HEK293 (cell line): ENCODE results near the gene PPP1R11.

Experiments
- CTCF ChIA-PET: fragments of 350-600 bp; formaldehyde crosslinking; extraction: SDS; loops from one replicate; lab custom pipeline; 2021; ENCODE audit warnings: antibody characterized with exemption; lab: Yijun Ruan, JAX
- POLR2A ChIA-PET: fragments of 300-600 bp; formaldehyde crosslinking; extraction: SDS; loops from one replicate; lab custom pipeline; 2020; ENCODE audit warnings: antibody characterized with exemption, inconsistent platforms; lab: Yijun Ruan, JAX
- H3K27ac ChIP-seq: fragments of 200-500 bp; sonication (Bioruptor generic); 2 replicates; pipeline ENCODE4 v1.5.1; 2014; ENCODE audit warnings: low read depth, low read length, control low read depth, inconsistent platforms; ENCODE audit errors: extremely low read depth
- H3K36me3 ChIP-seq, 2 experiments: fragments of 200-500 bp in 1 of 2; sonication (Bioruptor generic) in 1 of 2; 1 replicate in 1 of 2; 2 replicates in 1 of 2; pipeline ENCODE4 v1.5.1; 2014 to 2017; ENCODE audit warnings: inconsistent platforms in 2 of 2, low read length in 2 of 2; ENCODE audit not compliant: control insufficient read depth in 2 of 2, insufficient read depth in 1 of 2
- H3K4me1 ChIP-seq: fragments of 200-500 bp; sonication (Bioruptor generic); 2 replicates; pipeline ENCODE4 v1.5.1; 2014; ENCODE audit warnings: mild to moderate bottlenecking, low read length, inconsistent platforms; ENCODE audit not compliant: control insufficient read depth, insufficient read depth
- H3K4me3 ChIP-seq: 2 replicates; pipeline ENCODE4 v1.5.1; 2011; ENCODE audit warnings: low read depth, mild to moderate bottlenecking, control low read depth, low read length, moderate library complexity
- H3K9me3 ChIP-seq: fragments of 200-500 bp; sonication (Bioruptor generic); 2 replicates; pipeline ENCODE4 v1.5.1; 2014; ENCODE audit warnings: low read depth, low read length, inconsistent platforms; ENCODE audit not compliant: control insufficient read depth, insufficient read depth
- MYNN ChIP-seq: fragments of 450-650 bp; formaldehyde crosslinking; IDR thresholded peaks from 2 replicates; pipeline ENCODE4 v1.5.1; 2016; ENCODE audit warnings: missing biosample characterization, missing genetic modification characterization, borderline replicate concordance
- PRDM1 ChIP-seq: fragments of 450-650 bp; formaldehyde crosslinking; IDR thresholded peaks from 2 replicates; pipeline ENCODE4; 2016; ENCODE audit warnings: missing biosample characterization, missing genetic modification characterization
- PRDM6 ChIP-seq: fragments of 450-650 bp; formaldehyde crosslinking; IDR thresholded peaks from 2 replicates; pipeline ENCODE4 v1.5.1; 2017; ENCODE audit warnings: missing biosample characterization, missing genetic modification characterization
- REPIN1 ChIP-seq: fragments of 450-650 bp; formaldehyde crosslinking; IDR thresholded peaks from 2 replicates; pipeline ENCODE4 v1.5.1; 2017; ENCODE audit warnings: missing biosample characterization, missing genetic modification characterization, low read depth
- SCRT2 ChIP-seq: fragments of 450-650 bp; formaldehyde crosslinking; IDR thresholded peaks from 2 replicates; pipeline ENCODE4 v1.5.1; 2016; ENCODE audit warnings: missing biosample characterization, missing genetic modification characterization
- WT1 ChIP-seq: fragments of 450-650 bp; formaldehyde crosslinking; IDR thresholded peaks from 2 replicates; pipeline ENCODE4 v1.5.1; 2016; ENCODE audit warnings: missing biosample characterization, missing genetic modification characterization
- ZBTB20 ChIP-seq: fragments of 450-650 bp; formaldehyde crosslinking; IDR thresholded peaks from 2 replicates; pipeline ENCODE4 v1.5.1; 2016; ENCODE audit warnings: missing biosample characterization, missing genetic modification characterization
- ZNF10 ChIP-seq: fragments of 450-650 bp; formaldehyde crosslinking; IDR thresholded peaks from 2 replicates; pipeline ENCODE4 v1.5.1; 2017; ENCODE audit warnings: missing biosample characterization, missing genetic modification characterization
- ZNF138 ChIP-seq: fragments of 450-650 bp; formaldehyde crosslinking; IDR thresholded peaks from 2 replicates; pipeline ENCODE4 v1.5.1; 2016; ENCODE audit warnings: missing biosample characterization, missing genetic modification characterization, borderline replicate concordance
- ZNF2 ChIP-seq: fragments of 450-650 bp; formaldehyde crosslinking; IDR thresholded peaks from 2 replicates; pipeline ENCODE4 v1.5.1; 2016; ENCODE audit warnings: missing biosample characterization, missing genetic modification characterization
- ZNF274 ChIP-seq, 2 experiments: fragments of 200-500 bp in 1 of 2; fragments of 450-650 bp in 1 of 2; sonication (Bioruptor generic) in 1 of 2; formaldehyde crosslinking in 1 of 2; IDR thresholded peaks; 2 replicates each; pipeline versions ENCODE4 v1.5.1 to v1.6.1; 2014 to 2016; ENCODE audit warnings: borderline replicate concordance in 1 of 2, inconsistent platforms in 1 of 2, low read length in 1 of 2, missing biosample characterization in 1 of 2, missing genetic modification characterization in 1 of 2
- ZNF311 ChIP-seq: fragments of 450-650 bp; formaldehyde crosslinking; IDR thresholded peaks from 2 replicates; pipeline ENCODE4 v1.5.1; 2017; ENCODE audit warnings: missing biosample characterization, missing genetic modification characterization, borderline replicate concordance
- ZNF324 ChIP-seq: fragments of 450-650 bp; formaldehyde crosslinking; IDR thresholded peaks from 2 replicates; pipeline ENCODE4 v1.5.1; 2016; ENCODE audit warnings: missing biosample characterization, missing genetic modification characterization
- ZNF341 ChIP-seq: fragments of 450-650 bp; formaldehyde crosslinking; IDR thresholded peaks from 2 replicates; pipeline ENCODE4; 2016; ENCODE audit warnings: low read depth, missing biosample characterization, missing genetic modification characterization
- ZNF362 ChIP-seq: fragments of 450-650 bp; formaldehyde crosslinking; IDR thresholded peaks from 2 replicates; pipeline ENCODE4 v1.5.1; 2016; ENCODE audit warnings: missing biosample characterization, missing genetic modification characterization
- ZNF48 ChIP-seq: fragments of 450-650 bp; formaldehyde crosslinking; IDR thresholded peaks from 2 replicates; pipeline ENCODE4 v1.5.1; 2016; ENCODE audit warnings: missing biosample characterization, missing genetic modification characterization
- ZNF548 ChIP-seq: fragments of 450-650 bp; formaldehyde crosslinking; IDR thresholded peaks from 2 replicates; pipeline ENCODE4 v1.5.1; 2016; ENCODE audit warnings: missing biosample characterization, missing genetic modification characterization
- ZNF639 ChIP-seq: fragments of 450-650 bp; formaldehyde crosslinking; IDR thresholded peaks from 2 replicates; pipeline ENCODE4 v1.5.1; 2016; ENCODE audit warnings: missing biosample characterization, missing genetic modification characterization
- ZNF76 ChIP-seq: fragments of 450-650 bp; formaldehyde crosslinking; IDR thresholded peaks from 2 replicates; pipeline ENCODE4; 2016; ENCODE audit warnings: low read depth, missing biosample characterization, missing genetic modification characterization, borderline replicate concordance
- ZNF785 ChIP-seq: fragments of 450-650 bp; formaldehyde crosslinking; IDR thresholded peaks from 2 replicates; pipeline ENCODE4 v1.5.1; 2016; ENCODE audit warnings: missing biosample characterization, missing genetic modification characterization

Gene PPP1R11

GRCh38 chr6:30044630-30045029 lies 22.4 kb upstream of the PPP1R11 start:
- ChIA-PET POLR2A (interaction anchor here (1.1 to 2.3 kb wide), 2 partner anchors 16 to 295 kb away, joined by 3 to 11 read pairs; partner anchors contain the start of gene POLR1H), CTCF (interaction anchor here (1.0 kb wide), 3 partner anchors 87 to 342 kb away, joined by 3 to 6 read pairs (median 4); no protein-coding TSS in a partner anchor)
- Histone ChIP-seq H3K36me3 (no peaks in the 10 kb centered on the region), H3K9me3 (no peaks in the 10 kb centered on the region), H3K4me3 (no peak overlapping the region), H3K27ac (no peak overlapping the region), H3K4me1 (peaks cover 7% of the 10 kb centered on the region)
- TF ChIP-seq PRDM6 (tag by site-specific recombination) (peak; percentile 71), ZNF362 (tag by site-specific recombination) (peak; percentile 75), ZNF548 (tag by site-specific recombination) (no peak), ZNF10 (tag by site-specific recombination) (0 out of 2 replicates have a peak, but pooled peaks have one; percentile 45), SCRT2 (tag by site-specific recombination) (peak; percentile 92), MYNN (tag by site-specific recombination) (no peak), REPIN1 (tag by site-specific recombination) (no peak)

GRCh38 chr6:30047220-30047619 lies 19.8 kb upstream of the PPP1R11 start:
- ChIA-PET CTCF (interaction anchor here (1.2 to 1.4 kb wide), 2 partner anchors 10 to 84 kb away, joined by 5 to 9 read pairs; no protein-coding TSS in a partner anchor), POLR2A (interaction anchor here (2.0 kb wide), 1 partner anchor 14 kb away, joined by 6 read pairs; the partner anchor contains the start of gene POLR1H)
- Histone ChIP-seq H3K27ac (no peak overlapping the region), H3K4me3 (no peak overlapping the region)
- TF ChIP-seq ZNF785 (no peak), ZNF341 (peak; percentile 71)
- TF ChIP-seq, all 188 proteins: peak for 1
- H3K4me1 ChIP-seq, result peaks cover 6% of the 10 kb centered on the region
- no peaks in the 10 kb centered on the region for H3K9me3 ChIP-seq
- no peaks in the 10 kb centered on the region for H3K36me3 ChIP-seq

GRCh38 chr6:30053682-30054081 lies 13.3 kb upstream of the PPP1R11 start:
- H3K4me3 ChIP-seq, result no peak overlapping the region
- ChIA-PET CTCF (no interaction called here), POLR2A (interaction anchor here (2.4 kb wide), 1 partner anchor 7 kb away, joined by 23 read pairs; the partner anchor contains the start of gene POLR1H)
- H3K27ac ChIP-seq, result no peak overlapping the region
- no peaks in the 10 kb centered on the region for H3K4me1 ChIP-seq
- TF ChIP-seq PRDM1 (tag by site-specific recombination) (0 out of 2 replicates have a peak, but pooled peaks have one; percentile 42), ZNF324 (tag by site-specific recombination) (no peak)
- H3K36me3 ChIP-seq, result peaks cover 12 to 44% of the 10 kb centered on the region in 2 experiments; a peak in 2 of 3 replicates
- no peaks in the 10 kb centered on the region for H3K9me3 ChIP-seq

GRCh38 chr6:30055513-30055912 lies 11.5 kb upstream of the PPP1R11 start:
- CTCF ChIA-PET, result interaction anchor here (1.2 kb wide), 1 partner anchor 76 kb away, joined by 3 read pairs; no protein-coding TSS in a partner anchor
- peaks cover 12 to 44% of the 10 kb centered on the region in 2 experiments; a peak in 2 of 3 replicates for H3K36me3 ChIP-seq
- POLR2A ChIA-PET, result no interaction called here
- H3K4me1 ChIP-seq, result no peaks in the 10 kb centered on the region
- no peak overlapping the region for H3K4me3 ChIP-seq
- H3K27ac ChIP-seq, result no peak overlapping the region
- H3K9me3 ChIP-seq, result no peaks in the 10 kb centered on the region
- TF ChIP-seq ZNF311 (tag by site-specific recombination) (no peak), ZNF48 (tag by site-specific recombination) (no peak), ZBTB20 (tag by site-specific recombination) (no peak), ZNF639 (tag by site-specific recombination) (no peak), ZNF2 (tag by site-specific recombination) (no peak), ZNF138 (tag by site-specific recombination) (no peak), WT1 (tag by site-specific recombination) (no peak), ZNF274 (IDR thresholded peaks at IDR 0.05; ENCODE audit: low read length) (no peak), ZNF274 (tag by site-specific recombination; IDR thresholded peaks at IDR 0.05; ENCODE audit: borderline replicate concordance) (no peak), ZNF76 (tag by site-specific recombination) (no peak)
